K562 (cell line): ENCODE measurements around the gene BCL2L1. TPM values are rescaled to one million over a fixed set of nuclear protein-coding genes. Genes with fewer than 3 reads are reported as not detected.

Experiments
- ATAC-seq: fragments of 200-7000 bp; cut with Tn5 transposase; 3 replicates; pipeline ENCODE4 v1.9.1; 2020; ENCODE audit warnings: moderate library complexity
- BruUV-seq: library from RNA; stranded (reverse); fragments of 400-500 nt; replicated peaks from 2 replicates; lab custom pipeline; 2021; lab: Mats Ljungman, UMichigan
- CTCF ChIA-PET: fragments of 300-600 bp; formaldehyde crosslinking; extraction: SDS; loops from one replicate; lab custom pipeline; 2021; ENCODE audit warnings: low intra/inter-chr PET ratio; lab: Yijun Ruan, JAX
- POLR2A ChIA-PET: fragments of 300-600, 350-650 bp; sonication (Branson Sonifier 250); formaldehyde crosslinking; extraction: SDS; loops from one replicate; lab custom pipeline; 2021; ENCODE audit warnings: antibody characterized with exemption, inconsistent platforms; lab: Yijun Ruan, JAX
- DNase-seq, 4 experiments: peaks; one replicate each; pipeline versions ENCODE4 v3.0.0 to v3.0.0-alpha.2; 2011 to 2018; ENCODE audit warnings: low spot score in 3 of 4, mixed read lengths in 3 of 4; ENCODE audit errors: extremely low read depth in 1 of 4
- FAIRE-seq: peaks from 2 replicates; lab custom pipeline; 2011; peaks lifted over from hg19 to GRCh38; lab: Jason Lieb, UNC
- H2AFZ ChIP-seq: 2 replicates; pipeline ENCODE4 v1.6.0; 2011; ENCODE audit warnings: low read depth, low read length, control low read depth, inconsistent platforms
- H3K27ac ChIP-seq: fragments of 200-600 bp; 3 replicates; pipeline ENCODE4 v1.8.0; 2011; ENCODE audit warnings: low read depth, mild to moderate bottlenecking, control low read depth, inconsistent platforms, low read length, moderate library complexity, mixed read lengths; ENCODE audit errors: extremely low read depth
- H3K27me3 ChIP-seq, 2 experiments: fragments of 300-600 bp in 1 of 2; 2 replicates in 1 of 2; 3 replicates in 1 of 2; pipeline versions ENCODE4 v1.6.0 to v1.8.0; 2011; ENCODE audit warnings: inconsistent platforms in 2 of 2, low read length in 2 of 2, mild to moderate bottlenecking in 1 of 2, mixed read lengths in 1 of 2, moderate library complexity in 1 of 2; ENCODE audit not compliant: control insufficient read depth in 2 of 2, insufficient read depth in 2 of 2
- H3K36me3 ChIP-seq: fragments of 300-600 bp; 3 replicates; pipeline ENCODE4 v1.8.0; 2011; ENCODE audit warnings: mild to moderate bottlenecking, low read length, inconsistent platforms; ENCODE audit not compliant: control insufficient read depth, insufficient read depth
- H3K4me1 ChIP-seq, 2 experiments: fragments of 200-600 bp in 1 of 2; replicated peaks in 1 of 2; 2 replicates in 1 of 2; 3 replicates in 1 of 2; pipeline versions ENCODE4 v1.5.1 to v1.8.0; 2011; ENCODE audit warnings: inconsistent platforms in 2 of 2, low read length in 2 of 2, mild to moderate bottlenecking in 1 of 2, mixed read lengths in 1 of 2, moderate library complexity in 1 of 2; ENCODE audit not compliant: control insufficient read depth in 2 of 2, insufficient read depth in 2 of 2
- H3K4me2 ChIP-seq: 2 replicates; pipeline ENCODE4 v1.6.1; 2011; ENCODE audit warnings: low read length, control low read depth, inconsistent platforms, mixed read lengths; ENCODE audit not compliant: insufficient read depth
- H3K4me3 ChIP-seq: fragments of 200-600 bp; sonication (generic), shearing (Covaris generic); 2 replicates; pipeline ENCODE4 v1.5.1; 2016; ENCODE audit warnings: control low read depth, inconsistent platforms
- H3K79me2 ChIP-seq: fragments of 200-600 bp; 3 replicates; pipeline ENCODE4 v1.8.0; 2011; ENCODE audit warnings: low read length, inconsistent platforms; ENCODE audit not compliant: control insufficient read depth, insufficient read depth
- H3K9ac ChIP-seq, 2 experiments: 2 replicates each; pipeline versions ENCODE4 v1.6.0 to v1.6.1; 2011; ENCODE audit warnings: low read depth in 2 of 2, low read length in 2 of 2, control low read depth in 1 of 2, inconsistent platforms in 1 of 2, mild to moderate bottlenecking in 1 of 2, mixed read lengths in 1 of 2; ENCODE audit not compliant: insufficient read depth in 1 of 2
- H3K9me1 ChIP-seq: one replicate; pipeline ENCODE4 v1.6.0; 2011; ENCODE audit warnings: inconsistent platforms, mild to moderate bottlenecking, low read length, moderate library complexity; ENCODE audit not compliant: control insufficient read depth, insufficient read depth
- H3K9me3 ChIP-seq: replicated peaks from 2 replicates; pipeline ENCODE4 v1.5.1; 2011; ENCODE audit warnings: low read depth, low read length, inconsistent platforms; ENCODE audit not compliant: control insufficient read depth, insufficient read depth
- H4K20me1 ChIP-seq: replicated peaks from 2 replicates; pipeline ENCODE4 v1.6.1; 2011; ENCODE audit warnings: low read length, inconsistent platforms, mixed read lengths; ENCODE audit not compliant: control insufficient read depth, insufficient read depth
- ARHGAP35 ChIP-seq: fragments of 450-650 bp; IDR thresholded peaks from 2 replicates; pipeline ENCODE4 v1.6.1; 2018; ENCODE audit not compliant: partially characterized antibody
- CEBPG ChIP-seq, 3 experiments: fragments of 200-800 bp in 1 of 3; sonication (Bioruptor generic) in 1 of 3; sonication (generic) in 1 of 3; formaldehyde crosslinking in 1 of 3; IDR thresholded peaks in 2 of 3; conservative IDR thresholded peaks in 1 of 3; 2 replicates each; pipeline versions ENCODE4 v1.6.1 to v1.8.0; 2016 to 2022; ENCODE audit warnings: missing compliant biosample characterization in 2 of 3, missing genetic modification characterization in 2 of 3, mild to moderate bottlenecking in 1 of 3, missing genetic modification reagents in 1 of 3
- FOS ChIP-seq: IDR thresholded peaks from 3 replicates; pipeline ENCODE4 v1.6.1; 2011; ENCODE audit not compliant: insufficient read length; ENCODE audit errors: extremely low read depth
- GABPB2 ChIP-seq: fragments of 250-450 bp; sonication (Bioruptor Pico); conservative IDR thresholded peaks from 2 replicates; pipeline ENCODE4 v1.5.1; 2021; ENCODE audit warnings: mild to moderate bottlenecking
- IRF2 ChIP-seq: sonication (generic); formaldehyde crosslinking; IDR thresholded peaks from 2 replicates; pipeline ENCODE4 v1.8.1; 2022; ENCODE audit warnings: mild to moderate bottlenecking, missing genetic modification reagents
- MAZ ChIP-seq, 2 experiments: fragments of 450-650 bp in 1 of 2; sonication (generic) in 1 of 2; formaldehyde crosslinking; IDR thresholded peaks in 1 of 2; conservative IDR thresholded peaks in 1 of 2; 2 replicates each; pipeline versions ENCODE4 v1.4.0 to v1.5.0; 2020; ENCODE audit warnings: mild to moderate bottlenecking in 1 of 2, missing genetic modification reagents in 1 of 2
- PCBP2 ChIP-seq: fragments of 200-400 bp; formaldehyde crosslinking; IDR thresholded peaks from 2 replicates; pipeline ENCODE4 v1.6.1; 2018; ENCODE audit warnings: low read length, low read depth, mild to moderate bottlenecking, moderate library complexity; ENCODE audit not compliant: poor library complexity, severe bottlenecking
- PTRF ChIP-seq: fragments of 450-650 bp; IDR thresholded peaks from 2 replicates; pipeline ENCODE4 v1.6.1; 2016; ENCODE audit warnings: mild to moderate bottlenecking, missing genetic modification characterization, missing compliant biosample characterization
- THRAP3 ChIP-seq: fragments of 450-650 bp; IDR thresholded peaks from 2 replicates; pipeline ENCODE4 v1.6.1; 2016; ENCODE audit warnings: mild to moderate bottlenecking, inconsistent platforms, borderline replicate concordance
- XRCC3 ChIP-seq: fragments of 450-650 bp; IDR thresholded peaks from 2 replicates; pipeline ENCODE4 v1.6.1; 2017; ENCODE audit warnings: mild to moderate bottlenecking, moderate library complexity
- ZFP36 ChIP-seq: fragments of 150-350 bp; IDR thresholded peaks from 2 replicates; pipeline ENCODE4 v1.6.1; 2018; ENCODE audit warnings: low read length, low read depth; ENCODE audit not compliant: partially characterized antibody
- ZNF124 ChIP-seq: sonication (generic); formaldehyde crosslinking; IDR thresholded peaks from 2 replicates; pipeline ENCODE4 v1.8.1; 2022; ENCODE audit warnings: missing genetic modification reagents
- ZNF384 ChIP-seq: IDR thresholded peaks from 2 replicates; pipeline ENCODE4 v1.6.1; 2012; ENCODE audit warnings: low read depth, low read length, improper control_type of control experiment
- ZNF695 ChIP-seq: fragments of 450-650 bp; formaldehyde crosslinking; IDR thresholded peaks from 2 replicates; pipeline ENCODE4 v1.4.0; 2020; ENCODE audit warnings: mild to moderate bottlenecking, moderate library complexity
- WGBS: fragments of 100-300 bp; shearing (Covaris generic); methylation state at CpG from one replicate; pipeline ENCODE4 v1.1.6; 2016; ENCODE audit warnings: low coverage, mixed read lengths; ENCODE audit not compliant: insufficient coverage; ENCODE audit errors: missing lambda C conversion rate; 5-methylcytosine and 5-hydroxymethylcytosine counted together
- in situ Hi-C: fragments of 300-500 bp; cut with MboI; formaldehyde crosslinking; loops from 4 replicates; pipeline ENCODE4 v1.15.0; 2018; ENCODE audit warnings: inconsistent platforms, mixed read lengths
- intact Hi-C: fragments of 100-400 bp; cut with micrococcal nuclease; formaldehyde crosslinking; loops from 2 replicates; pipeline ENCODE4 v1.14.2; 2022
- polyA plus RNA-seq, 8 experiments: library from polyadenylated mRNA; depleted of rRNA in 4 of 8; stranded (reverse) in 5 of 8; unstranded in 3 of 8; fragments of >200 nt; fragmentation: Nextera tagmentation in 2 of 8; fragmentation: Illumina TruSeq in 1 of 8; extraction: Ambion mirVana in 2 of 8; extraction: Trizol in 1 of 8; gene quantifications; 2 replicates each; pipeline versions ENCODE4 v1.2.1 to v1.2.3, GENCODE V29; 2011 to 2014; ENCODE audit warnings: inconsistent platforms in 1 of 8, missing spikeins in 1 of 8
- total RNA-seq, 7 experiments: library from RNA; depleted of rRNA in 6 of 7; stranded (reverse); fragments of >200 nt in 6 of 7; fragmentation: Illumina TruSeq in 2 of 7; extraction: Trizol in 2 of 7; gene quantifications; 2 replicates each; pipeline versions ENCODE4 v1.2.1 to v1.2.3, GENCODE V29; 2011 to 2021; ENCODE audit warnings: low replicate concordance in 1 of 7
- TF ChIP-seq, protein P1 (sequence below), 2 experiments: IDR thresholded peaks in 1 of 2; conservative IDR thresholded peaks in 1 of 2; 2 replicates each; pipeline ENCODE4 v1.6.1; 2016; ENCODE audit warnings: low read depth in 2 of 2, mild to moderate bottlenecking in 1 of 2, missing compliant biosample characterization in 1 of 2, missing genetic modification characterization in 1 of 2, moderate library complexity in 1 of 2

BCL2L1 gene
- total and polyA plus RNA-seq, 9 of the 15 experiments (the other 6 are each of a cell fraction or from before 2014, with no cell fraction given) = 3.3 to 182 (median 120) TPM

DNA sequence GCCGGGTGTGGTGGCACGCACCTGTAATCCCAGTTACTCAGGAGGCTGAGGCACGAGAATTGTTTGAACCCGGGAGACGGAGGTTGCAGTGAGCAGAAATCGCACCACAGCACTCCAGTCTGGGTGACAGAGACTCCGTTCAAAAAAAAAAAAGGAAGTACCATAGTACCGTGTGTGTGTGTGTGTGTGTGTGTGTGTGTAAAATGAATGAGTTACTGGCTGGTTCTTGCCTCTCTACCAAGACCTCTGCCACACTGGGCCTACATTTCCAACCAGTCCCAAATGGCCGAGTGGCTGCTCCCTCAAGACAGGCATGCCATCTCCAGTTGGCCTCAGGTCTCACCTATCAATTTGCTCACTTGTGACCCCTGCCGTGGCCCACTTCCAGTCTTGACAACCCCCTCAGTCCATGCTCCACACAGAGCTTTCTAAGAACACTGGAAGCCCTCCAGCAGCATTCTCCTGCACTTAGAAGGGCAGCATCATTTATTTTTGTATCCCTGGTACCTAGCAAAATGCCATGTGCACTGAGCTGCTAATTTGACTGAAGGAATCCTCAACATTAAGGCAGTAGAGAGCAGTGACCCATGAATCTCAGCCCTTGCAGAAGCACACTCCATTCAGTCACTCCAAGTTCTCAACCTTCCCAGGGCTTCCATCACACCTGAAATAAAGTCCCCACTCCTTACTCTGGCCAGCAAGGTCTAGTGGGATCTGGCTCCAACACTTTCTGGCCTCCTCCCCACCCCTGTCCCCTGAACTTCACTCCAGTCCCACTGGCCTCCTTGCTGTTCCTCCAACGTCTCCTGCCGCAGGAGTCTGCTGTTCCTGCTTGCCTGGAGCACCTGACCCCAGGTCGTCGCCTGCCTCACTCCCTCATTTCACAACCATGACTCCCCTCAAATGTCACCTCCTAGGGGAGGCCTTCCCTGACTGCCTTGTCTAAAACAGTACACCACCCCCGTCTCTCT lies 55.1 kb downstream of the BCL2L1 start:
- no peak for ATAC-seq
- H3K9me1 ChIP-seq = no peaks in the 10 kb centered on the region
- H3K9ac ChIP-seq = peak overlapping the region; percentile 7 to 79; a peak in 3 of 4 replicates
- H3K4me2 ChIP-seq = peak overlapping the region; percentile 5; the same call in 1 of the 2 replicates
- peaks cover 85 to 87% of the 10 kb centered on the region in 2 experiments for H3K4me1 ChIP-seq
- in situ Hi-C loops (loop anchor here (10.0 kb wide), 1 partner anchor 57 kb away; the partner anchor contains the start of gene BCL2L1), intact Hi-C loops (no loop called here)
- H2AFZ ChIP-seq = no peak overlapping the region
- H4K20me1 ChIP-seq = no peaks in the 10 kb centered on the region
- peak in 1 of 4 experiments; percentile 35 for DNase-seq
- peaks cover 84% of the 10 kb centered on the region for H3K79me2 ChIP-seq
- WGBS = 66% methylated on average over 10 of the region's 15 CpGs
- H3K36me3 ChIP-seq = peaks cover 82% of the 10 kb centered on the region
- H3K27me3 ChIP-seq = no peaks in the 10 kb centered on the region
- peak overlapping the region; percentile 37 for H3K27ac ChIP-seq
- no peak overlapping the region for H3K4me3 ChIP-seq
- ChIA-PET CTCF (no interaction called here), POLR2A (interaction anchor here (1.1 kb wide), 2 partner anchors 8 to 55 kb away, joined by 3 to 4 read pairs; partner anchors contain the start of gene BCL2L1)
- no peaks in the 10 kb centered on the region for H3K9me3 ChIP-seq
- peak; percentile 67 for FAIRE-seq
- no TSS peak for BruUV-seq
- peak; percentile 92 for TF ChIP-seq ZFP36
- no peak for TF ChIP-seq ARHGAP35
- TF ChIP-seq CEBPG (CRISPR knock-in tag; IDR thresholded peaks at IDR 0.05) = no peak
- TF ChIP-seq CEBPG (tag; conservative IDR thresholded peaks at IDR 0.05 in 1 of 2, IDR thresholded peaks at IDR 0.05 in 1 of 2) = no peak
- TF ChIP-seq PTRF (tag) = peak; percentile 52; the same call in 1 of the 2 replicates
- TF ChIP-seq, protein P1, sequence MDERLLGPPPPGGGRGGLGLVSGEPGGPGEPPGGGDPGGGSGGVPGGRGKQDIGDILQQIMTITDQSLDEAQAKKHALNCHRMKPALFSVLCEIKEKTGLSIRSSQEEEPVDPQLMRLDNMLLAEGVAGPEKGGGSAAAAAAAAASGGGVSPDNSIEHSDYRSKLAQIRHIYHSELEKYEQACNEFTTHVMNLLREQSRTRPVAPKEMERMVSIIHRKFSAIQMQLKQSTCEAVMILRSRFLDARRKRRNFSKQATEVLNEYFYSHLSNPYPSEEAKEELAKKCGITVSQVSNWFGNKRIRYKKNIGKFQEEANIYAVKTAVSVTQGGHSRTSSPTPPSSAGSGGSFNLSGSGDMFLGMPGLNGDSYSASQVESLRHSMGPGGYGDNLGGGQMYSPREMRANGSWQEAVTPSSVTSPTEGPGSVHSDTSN (CRISPR knock-in tag; IDR thresholded peaks at IDR 0.05; ENCODE audit: low read depth) = no peak
- TF ChIP-seq, protein P1 (tag; conservative IDR thresholded peaks at IDR 0.05; ENCODE audit: low read depth) = no peak
- TF ChIP-seq THRAP3 = no peak
- TF ChIP-seq ZNF384 = peak; percentile 72
- TF ChIP-seq MAZ (CRISPR knock-in tag; conservative IDR thresholded peaks at IDR 0.05 in 1 of 2, IDR thresholded peaks at IDR 0.05 in 1 of 2) = no peak
- no peak for TF ChIP-seq PCBP2
- TF ChIP-seq XRCC3 = no peak
- no peak for TF ChIP-seq ZNF695 (CRISPR knock-in tag)
- no peak for TF ChIP-seq ZNF124 (CRISPR knock-in tag)
- TF ChIP-seq IRF2 (CRISPR knock-in tag) = no peak
- no peak for TF ChIP-seq FOS
- no peak for TF ChIP-seq GABPB2 (CRISPR knock-in tag)
